ENCODE results near the gene RCOR1.

RCOR1 gene

DNA sequence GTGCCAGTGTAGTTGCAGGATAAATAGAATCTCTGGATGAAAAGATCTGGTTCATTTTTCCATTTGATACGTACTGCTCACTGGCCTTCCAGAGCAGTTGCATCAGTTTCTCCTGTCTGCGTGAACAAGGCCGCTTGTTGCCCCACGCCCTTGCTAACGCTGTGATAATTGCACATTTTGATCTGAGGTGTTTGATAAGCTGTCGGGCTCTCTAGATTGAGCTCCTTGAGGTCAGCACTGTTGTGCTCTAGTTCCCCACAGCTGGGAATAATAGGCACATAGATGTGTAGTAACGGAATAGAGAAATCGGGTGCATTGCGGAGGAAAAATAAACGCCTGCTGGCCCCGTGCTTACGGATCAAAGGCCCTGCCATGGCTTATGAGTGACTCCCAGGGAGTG, 142.0 kb downstream of the RCOR1 start:
- Histone ChIP-seq H3K36me3 (ENCODE audit: low read length) (no peaks in the 10 kb centered on the region), H4K20me1 (ENCODE audit: low read depth, low read length) (no peaks in the 10 kb centered on the region), H3K79me2 (ENCODE audit: insufficient read depth, low read length) (no peaks in the 10 kb centered on the region), H3K9me2 (replicated peaks; ENCODE audit: insufficient read depth, low read length) (no peaks in the 10 kb centered on the region), H3K27me3 (ENCODE audit: low read length) (no peaks in the 10 kb centered on the region), H3F3A (ENCODE audit: insufficient read depth) (no peaks in the 10 kb centered on the region), H3K27ac (ENCODE audit: low read depth, low read length) (no peak overlapping the region), H2AFZ (ENCODE audit: low read depth, low read length, severe bottlenecking) (no peak overlapping the region), H3K4me2 (ENCODE audit: low read depth, low read length, poor library complexity, severe bottlenecking) (no peak overlapping the region), H3K9ac (ENCODE audit: low read length) (no peak overlapping the region), H3K9me3 (ENCODE audit: insufficient read depth, low read length) (no peaks in the 10 kb centered on the region), H3K4me3 (ENCODE audit: insufficient read depth, low read length, poor library complexity, severe bottlenecking) (no peak overlapping the region)
- TF ChIP-seq, protein P1, sequence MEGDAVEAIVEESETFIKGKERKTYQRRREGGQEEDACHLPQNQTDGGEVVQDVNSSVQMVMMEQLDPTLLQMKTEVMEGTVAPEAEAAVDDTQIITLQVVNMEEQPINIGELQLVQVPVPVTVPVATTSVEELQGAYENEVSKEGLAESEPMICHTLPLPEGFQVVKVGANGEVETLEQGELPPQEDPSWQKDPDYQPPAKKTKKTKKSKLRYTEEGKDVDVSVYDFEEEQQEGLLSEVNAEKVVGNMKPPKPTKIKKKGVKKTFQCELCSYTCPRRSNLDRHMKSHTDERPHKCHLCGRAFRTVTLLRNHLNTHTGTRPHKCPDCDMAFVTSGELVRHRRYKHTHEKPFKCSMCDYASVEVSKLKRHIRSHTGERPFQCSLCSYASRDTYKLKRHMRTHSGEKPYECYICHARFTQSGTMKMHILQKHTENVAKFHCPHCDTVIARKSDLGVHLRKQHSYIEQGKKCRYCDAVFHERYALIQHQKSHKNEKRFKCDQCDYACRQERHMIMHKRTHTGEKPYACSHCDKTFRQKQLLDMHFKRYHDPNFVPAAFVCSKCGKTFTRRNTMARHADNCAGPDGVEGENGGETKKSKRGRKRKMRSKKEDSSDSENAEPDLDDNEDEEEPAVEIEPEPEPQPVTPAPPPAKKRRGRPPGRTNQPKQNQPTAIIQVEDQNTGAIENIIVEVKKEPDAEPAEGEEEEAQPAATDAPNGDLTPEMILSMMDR (IDR thresholded peaks at IDR 0.05; ENCODE audit: insufficient read depth, low read length, poor library complexity, severe bottlenecking) = no peak
- no peak for TF ChIP-seq EZH2phosphoT487 (conservative IDR thresholded peaks at IDR 0.05; ENCODE audit: low read length)

DNA sequence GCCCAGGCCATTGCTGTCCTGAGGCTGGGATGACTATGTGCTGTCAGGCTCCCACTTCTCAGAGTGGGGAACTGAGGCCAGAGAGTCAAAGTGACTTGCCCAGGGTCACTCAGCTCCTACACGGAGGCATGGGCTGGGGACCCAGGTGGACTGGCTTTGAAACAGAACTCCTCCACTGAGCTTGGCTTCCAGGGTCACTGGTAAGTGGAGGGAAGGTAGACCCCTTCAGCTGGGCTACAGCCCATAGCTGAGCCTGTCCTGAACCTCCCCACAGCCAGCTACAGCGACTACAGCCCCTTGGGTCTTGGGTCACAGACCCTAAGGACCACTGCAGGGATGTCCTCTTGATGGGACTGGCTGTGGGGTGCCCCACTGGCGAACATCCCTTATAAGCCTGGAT, 144.5 kb downstream of the RCOR1 start:
- no peak for TF ChIP-seq EZH2phosphoT487 (conservative IDR thresholded peaks at IDR 0.05; ENCODE audit: low read length)
- TF ChIP-seq, protein P1 (IDR thresholded peaks at IDR 0.05; ENCODE audit: insufficient read depth, low read length, poor library complexity, severe bottlenecking) = no peak
- no peaks in the 10 kb centered on the region for H3K36me3 ChIP-seq (ENCODE audit: low read length)
- H3K27ac ChIP-seq (ENCODE audit: low read depth, low read length) = no peak overlapping the region
- no peaks in the 10 kb centered on the region for H3F3A ChIP-seq (ENCODE audit: insufficient read depth)
- no peak overlapping the region for H3K4me2 ChIP-seq (ENCODE audit: low read depth, low read length, poor library complexity, severe bottlenecking)
- H3K79me2 ChIP-seq (ENCODE audit: insufficient read depth, low read length) = no peaks in the 10 kb centered on the region
- no peaks in the 10 kb centered on the region for H3K9me2 ChIP-seq (replicated peaks; ENCODE audit: insufficient read depth, low read length)
- H3K27me3 ChIP-seq (ENCODE audit: low read length) = no peaks in the 10 kb centered on the region
- H4K20me1 ChIP-seq (ENCODE audit: low read depth, low read length) = no peaks in the 10 kb centered on the region
- H2AFZ ChIP-seq (ENCODE audit: low read depth, low read length, severe bottlenecking) = no peak overlapping the region
- no peaks in the 10 kb centered on the region for H3K9me3 ChIP-seq (ENCODE audit: insufficient read depth, low read length)
- H3K9ac ChIP-seq (ENCODE audit: low read length) = no peak overlapping the region
- no peak overlapping the region for H3K4me3 ChIP-seq (ENCODE audit: insufficient read depth, low read length, poor library complexity, severe bottlenecking)

DNA sequence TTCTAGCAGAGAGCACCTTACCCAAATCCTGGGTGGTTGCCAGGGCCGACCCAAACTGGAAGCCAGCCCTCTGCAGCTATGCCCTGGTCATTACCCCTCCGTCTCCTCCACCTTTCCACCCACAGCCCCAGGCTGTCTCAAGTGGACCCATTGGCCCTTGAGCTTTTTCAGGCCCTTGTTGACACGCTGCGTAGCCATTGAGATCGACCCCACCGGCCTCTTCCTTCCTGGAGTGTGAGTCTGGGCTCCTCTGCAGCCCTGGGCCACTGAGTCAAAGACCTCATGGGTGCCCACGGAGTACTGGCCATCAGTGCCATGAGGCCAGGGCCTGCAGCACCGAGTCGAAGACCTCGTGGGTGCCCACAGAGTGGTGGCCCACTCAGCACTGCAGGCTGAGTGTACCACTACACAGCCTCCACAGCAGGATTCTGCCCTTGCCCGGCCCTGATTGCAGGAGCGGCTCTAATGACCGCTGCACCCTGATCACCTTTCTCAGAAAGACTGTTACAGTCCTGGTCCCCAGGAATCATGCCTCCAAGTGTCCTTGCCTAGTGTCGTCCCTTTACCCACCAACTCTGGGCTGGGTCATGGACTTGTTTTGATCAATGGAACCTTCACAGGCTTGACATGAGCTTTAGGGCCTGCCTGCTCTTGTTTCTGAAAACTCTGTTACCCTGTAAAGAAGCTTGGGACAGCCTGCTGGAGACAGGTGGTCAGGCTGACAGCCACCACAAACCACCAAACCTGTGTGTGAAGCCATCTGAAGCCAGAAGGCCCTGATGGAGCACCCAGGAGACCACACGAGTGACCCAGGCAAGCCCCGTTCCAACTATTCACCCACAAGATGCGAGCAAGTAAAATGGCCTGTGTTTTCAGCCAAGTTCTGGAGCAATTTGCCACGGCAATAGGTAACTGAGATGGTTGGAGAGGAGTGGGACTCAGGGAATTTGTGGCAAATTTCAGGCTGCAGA, 145.2 kb downstream of the RCOR1 start:
- Histone ChIP-seq H4K20me1 (ENCODE audit: low read depth, low read length) (no peaks in the 10 kb centered on the region), H3K79me2 (ENCODE audit: insufficient read depth, low read length) (no peaks in the 10 kb centered on the region), H3K9ac (ENCODE audit: low read length) (no peak overlapping the region), H3K36me3 (ENCODE audit: low read length) (no peaks in the 10 kb centered on the region), H3K27me3 (ENCODE audit: low read length) (no peaks in the 10 kb centered on the region), H3K27ac (ENCODE audit: low read depth, low read length) (no peak overlapping the region), H3F3A (ENCODE audit: insufficient read depth) (no peaks in the 10 kb centered on the region), H2AFZ (ENCODE audit: low read depth, low read length, severe bottlenecking) (no peak overlapping the region), H3K9me2 (replicated peaks; ENCODE audit: insufficient read depth, low read length) (no peaks in the 10 kb centered on the region), H3K4me2 (ENCODE audit: low read depth, low read length, poor library complexity, severe bottlenecking) (no peak overlapping the region), H3K9me3 (ENCODE audit: insufficient read depth, low read length) (no peaks in the 10 kb centered on the region), H3K4me3 (ENCODE audit: insufficient read depth, low read length, poor library complexity, severe bottlenecking) (no peak overlapping the region)
- no peak for TF ChIP-seq EZH2phosphoT487 (conservative IDR thresholded peaks at IDR 0.05; ENCODE audit: low read length)
- TF ChIP-seq, protein P1 (IDR thresholded peaks at IDR 0.05; ENCODE audit: insufficient read depth, low read length, poor library complexity, severe bottlenecking) = no peak
